Measurements from ENCODE around the gene HSPA14. TPM values are rescaled to one million over a fixed set of nuclear protein-coding genes. Genes with fewer than 3 reads are reported as not detected.

The HSPA14 gene
- total and polyA plus RNA-seq, 7 donors, result 10.0 to 19.8 (median 13.4) TPM

- Histone ChIP-seq H3K27ac (peak overlapping the region; percentile 94 to 95 (median 94)), H3K36me3 (no peaks in the 10 kb centered on the region), H3K4me1 (peaks cover 0 to 32% (median 17%) of the 10 kb centered on the region in 4 donors), H3K27me3 (no peaks in the 10 kb centered on the region), H3K9me3 (no peaks in the 10 kb centered on the region), H3K4me3 (peak overlapping the region; percentile 58 to 99 (median 82))
- TF ChIP-seq EP300 (IDR thresholded peaks at IDR 0.05), result no peak
- TF ChIP-seq POLR2AphosphoS5 (IDR thresholded peaks at IDR 0.05), result no peak
- TF ChIP-seq, protein P1, sequence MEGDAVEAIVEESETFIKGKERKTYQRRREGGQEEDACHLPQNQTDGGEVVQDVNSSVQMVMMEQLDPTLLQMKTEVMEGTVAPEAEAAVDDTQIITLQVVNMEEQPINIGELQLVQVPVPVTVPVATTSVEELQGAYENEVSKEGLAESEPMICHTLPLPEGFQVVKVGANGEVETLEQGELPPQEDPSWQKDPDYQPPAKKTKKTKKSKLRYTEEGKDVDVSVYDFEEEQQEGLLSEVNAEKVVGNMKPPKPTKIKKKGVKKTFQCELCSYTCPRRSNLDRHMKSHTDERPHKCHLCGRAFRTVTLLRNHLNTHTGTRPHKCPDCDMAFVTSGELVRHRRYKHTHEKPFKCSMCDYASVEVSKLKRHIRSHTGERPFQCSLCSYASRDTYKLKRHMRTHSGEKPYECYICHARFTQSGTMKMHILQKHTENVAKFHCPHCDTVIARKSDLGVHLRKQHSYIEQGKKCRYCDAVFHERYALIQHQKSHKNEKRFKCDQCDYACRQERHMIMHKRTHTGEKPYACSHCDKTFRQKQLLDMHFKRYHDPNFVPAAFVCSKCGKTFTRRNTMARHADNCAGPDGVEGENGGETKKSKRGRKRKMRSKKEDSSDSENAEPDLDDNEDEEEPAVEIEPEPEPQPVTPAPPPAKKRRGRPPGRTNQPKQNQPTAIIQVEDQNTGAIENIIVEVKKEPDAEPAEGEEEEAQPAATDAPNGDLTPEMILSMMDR (IDR thresholded peaks at IDR 0.05), result no peak
- TF ChIP-seq POLR2A (IDR thresholded peaks at IDR 0.05), result no peak
- intact Hi-C loops (cut with DNase I), result loop anchor here (2.0 to 5.0 kb wide), 5 partner anchors 41 to 1532 kb away; partner anchors contain the start of genes CDNF, HSPA14, MSANTD7 and NMT2
- 0 to 1% methylated on average over 60 of the region's 60 CpGs for WGBS, 2 donors
- DNase-seq, result no peak
Observed at GRCh38 chr10:14879124-14879927, 41.2 kb downstream of the HSPA14 start.

GRCh38 chr10:14879928-14880193, 41.8 kb downstream of the HSPA14 start:
- no peak for DNase-seq
- 0 to 3% methylated on average over 5 of the region's 5 CpGs for WGBS, 2 donors
- intact Hi-C loops (cut with DNase I), result loop anchor here (2.0 to 5.0 kb wide), 5 partner anchors 41 to 1533 kb away; partner anchors contain the start of genes CDNF, HSPA14, MSANTD7 and NMT2
- TF ChIP-seq POLR2A (IDR thresholded peaks at IDR 0.05), result no peak
- TF ChIP-seq EP300 (IDR thresholded peaks at IDR 0.05), result no peak
- no peak for TF ChIP-seq POLR2AphosphoS5 (IDR thresholded peaks at IDR 0.05)
- TF ChIP-seq, protein P1 (IDR thresholded peaks at IDR 0.05), result no peak
- no peaks in the 10 kb centered on the region for H3K9me3 ChIP-seq
- H3K36me3 ChIP-seq, result no peaks in the 10 kb centered on the region
- H3K4me1 ChIP-seq, result peaks cover 0 to 32% (median 17%) of the 10 kb centered on the region in 4 donors
- H3K27ac ChIP-seq, result no peak overlapping the region
- peak overlapping the region in 3 of 4 donors; percentile 68 to 99 (median 97) for H3K4me3 ChIP-seq
- H3K27me3 ChIP-seq, result no peaks in the 10 kb centered on the region

DNA sequence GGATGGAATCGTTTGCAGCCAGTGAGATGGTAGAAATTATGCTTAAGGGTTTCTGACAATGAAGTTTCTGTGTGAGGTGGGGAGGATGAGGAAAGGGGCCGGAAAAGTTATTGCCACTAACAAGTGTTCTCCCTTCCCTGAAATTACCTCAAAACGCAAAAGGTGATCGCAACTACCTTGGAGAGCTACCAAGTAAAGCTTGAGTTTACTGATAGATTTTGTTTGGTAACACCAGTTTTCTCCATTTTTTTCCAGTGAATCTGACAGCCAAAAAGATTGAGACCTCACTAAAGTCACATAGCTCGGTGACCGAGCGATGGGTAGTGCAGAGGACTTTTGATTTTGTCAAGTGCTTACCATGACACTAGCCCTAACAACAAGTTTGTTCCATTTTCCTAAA, 42.1 kb downstream of the HSPA14 start:
- Histone ChIP-seq H3K36me3 (no peaks in the 10 kb centered on the region), H3K27ac (no peak overlapping the region), H3K9me3 (no peaks in the 10 kb centered on the region), H3K27me3 (no peaks in the 10 kb centered on the region), H3K4me3 (no peak overlapping the region), H3K4me1 (peaks cover 0 to 32% (median 17%) of the 10 kb centered on the region in 4 donors)
- no peak for DNase-seq
- WGBS, 2 donors, result 61 to 70% methylated on average over 7 of the region's 7 CpGs
- TF ChIP-seq, protein P1 (IDR thresholded peaks at IDR 0.05), result no peak
- TF ChIP-seq POLR2A (IDR thresholded peaks at IDR 0.05), result no peak
- TF ChIP-seq POLR2AphosphoS5 (IDR thresholded peaks at IDR 0.05), result no peak
- TF ChIP-seq EP300 (IDR thresholded peaks at IDR 0.05), result no peak
- intact Hi-C loops (cut with DNase I), result no loop called here

GRCh38 chr10:14884082-14884481, 46.0 kb downstream of the HSPA14 start:
- Histone ChIP-seq H3K27ac (no peak overlapping the region), H3K27me3 (no peaks in the 10 kb centered on the region), H3K4me3 (no peak overlapping the region), H3K36me3 (no peaks in the 10 kb centered on the region), H3K9me3 (no peaks in the 10 kb centered on the region), H3K4me1 (peaks cover 0 to 12% (median 11%) of the 10 kb centered on the region in 4 donors)
- 87 to 93% methylated on average over 3 of the region's 3 CpGs for WGBS, 2 donors
- DNase-seq, result no peak
- TF ChIP-seq, protein P1 (IDR thresholded peaks at IDR 0.05), result no peak
- no peak for TF ChIP-seq POLR2AphosphoS5 (IDR thresholded peaks at IDR 0.05)
- intact Hi-C loops (cut with DNase I), result no loop called here
